ENCODE measurements around the gene KDM4C.
A peak's percentile ranks its signal among the peaks of the same experiment; 100 is the strongest.
"Not testable (repeated sequence)": the region's sequence is repeated elsewhere in the genome, so short reads cannot be mapped to it uniquely, and the experiment has no call there.

The KDM4C gene

DNA sequence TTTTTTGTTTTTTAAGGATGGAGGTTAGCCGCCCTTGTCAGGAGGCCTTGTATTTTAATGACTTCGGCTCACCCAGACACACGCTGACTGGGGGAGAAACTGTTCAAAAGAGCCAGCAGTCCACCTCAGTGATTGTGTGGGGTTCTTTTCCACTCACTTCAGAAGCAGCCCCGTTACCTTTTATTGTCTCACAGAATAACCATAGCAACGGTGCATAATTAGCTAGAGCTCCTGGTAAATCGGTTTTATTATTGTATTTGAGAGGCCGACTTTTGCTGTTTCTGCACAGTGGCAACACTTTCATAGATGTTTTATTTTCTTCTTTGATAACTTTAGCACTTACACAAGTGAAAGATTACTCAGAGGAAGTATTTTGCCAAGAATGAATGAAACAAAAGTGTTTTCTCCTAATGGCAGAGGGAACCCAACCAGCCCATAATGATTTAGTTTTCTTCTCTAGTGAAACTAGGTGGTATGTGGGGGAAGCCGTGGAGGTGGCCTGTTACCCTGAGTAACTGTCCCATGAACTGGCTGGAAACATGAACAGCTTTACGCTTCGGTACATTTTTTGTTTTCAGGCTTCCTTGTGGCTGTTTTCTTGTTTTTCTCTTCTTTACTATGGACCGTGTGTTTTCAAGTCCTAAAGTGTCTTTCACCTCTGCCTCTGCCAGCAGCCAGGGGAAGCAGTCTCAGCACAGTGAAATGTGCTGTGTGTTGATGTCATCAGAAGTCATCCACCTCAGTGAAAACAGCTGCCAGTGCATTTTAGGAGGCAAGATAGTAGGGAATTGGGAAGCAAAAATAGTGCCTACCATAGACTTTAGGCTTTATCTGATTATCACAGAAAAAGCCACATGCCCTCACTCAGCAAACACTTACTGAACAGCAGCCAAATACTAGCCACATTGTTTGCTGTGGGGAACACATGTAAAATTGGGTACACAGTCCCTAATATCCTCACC is 414.7 kb downstream of the KDM4C start:
- Mint-ChIP-seq H3K36me3 (ENCODE audit: low read depth) (peaks cover 35% of the 10 kb centered on the region), H3K27ac (no peak overlapping the region), H3K27me3 (no peaks in the 10 kb centered on the region), H3K4me1 (peaks cover 2% of the 10 kb centered on the region), H3K9me3 (no peaks in the 10 kb centered on the region), H3K4me3 (no peak overlapping the region)
- DNase-seq (no peak), ATAC-seq (no peak)

DNA sequence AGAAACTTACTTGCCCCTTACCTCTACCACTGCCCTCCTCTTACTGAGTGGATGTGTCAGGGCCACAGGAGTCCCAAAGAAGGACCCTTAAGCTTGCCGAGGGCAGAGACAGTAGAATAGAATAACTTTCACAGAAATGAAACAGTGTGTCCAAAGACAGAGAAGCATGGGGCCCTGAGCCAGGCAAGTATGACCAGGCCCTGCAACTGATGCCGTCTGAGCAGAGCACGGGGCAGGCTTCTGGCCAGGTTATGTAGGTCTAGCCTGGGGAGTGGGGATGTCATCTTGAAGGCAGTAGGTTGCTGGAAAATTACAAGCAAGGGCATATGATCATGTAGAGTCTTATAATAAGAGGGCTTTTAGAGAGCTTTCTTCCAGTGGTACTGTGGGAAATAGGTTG is 415.4 kb downstream of the KDM4C start:
- no peaks in the 10 kb centered on the region for H3K9me3 Mint-ChIP-seq
- peaks cover 2% of the 10 kb centered on the region for H3K4me1 Mint-ChIP-seq
- ATAC-seq (no peak), DNase-seq (no peak)
- H3K27me3 Mint-ChIP-seq = no peaks in the 10 kb centered on the region
- H3K27ac Mint-ChIP-seq = no peak overlapping the region
- peaks cover 39% of the 10 kb centered on the region for H3K36me3 Mint-ChIP-seq (ENCODE audit: low read depth)
- H3K4me3 Mint-ChIP-seq = no peak overlapping the region

- Mint-ChIP-seq H3K27ac (no peak overlapping the region), H3K4me1 (peaks cover 8% of the 10 kb centered on the region), H3K27me3 (no peaks in the 10 kb centered on the region), H3K4me3 (no peak overlapping the region), H3K9me3 (no peaks in the 10 kb centered on the region), H3K36me3 (ENCODE audit: low read depth) (peaks cover 40% of the 10 kb centered on the region)
- DNase-seq (no peak), ATAC-seq (no peak)
Measured at GRCh38 chr9:7174301-7174700, 416.5 kb downstream of the KDM4C start.

GRCh38 chr9:7174884-7175283 is 417.1 kb downstream of the KDM4C start:
- ATAC-seq = peak; percentile 48

DNA sequence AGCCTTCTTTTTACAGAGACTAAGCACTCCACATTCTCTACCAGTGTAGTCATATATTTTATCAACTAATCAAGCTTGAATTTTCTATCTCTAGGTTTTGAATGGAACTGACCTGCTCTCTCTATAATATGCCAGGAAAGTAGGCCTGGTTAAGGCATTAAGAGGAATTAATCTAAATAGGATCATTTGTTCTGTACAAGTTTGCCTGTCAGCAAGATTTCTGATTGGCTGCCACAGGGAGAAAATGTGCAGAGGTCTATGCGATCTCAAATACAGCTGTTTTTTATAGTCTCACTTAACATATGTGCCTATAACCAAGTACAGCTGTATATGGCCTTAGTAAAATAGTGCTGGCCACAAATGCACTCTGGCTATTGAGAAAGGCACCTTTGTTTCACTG is 418.8 kb downstream of the KDM4C start:
- Mint-ChIP-seq H3K4me3 (no peak overlapping the region), H3K27ac (no peak overlapping the region), H3K27me3 (no peaks in the 10 kb centered on the region), H3K9me3 (peaks cover 8% of the 10 kb centered on the region), H3K36me3 (ENCODE audit: low read depth) (peaks cover 40% of the 10 kb centered on the region), H3K4me1 (peaks cover 8% of the 10 kb centered on the region)
- no peak for DNase-seq
- no peak for ATAC-seq

More at GRCh38 chr9:7174884-7175283, 417.1 kb downstream of the KDM4C start:
- H3K9me3 Mint-ChIP-seq = peaks cover 2% of the 10 kb centered on the region
- H3K4me1 Mint-ChIP-seq = peaks cover 8% of the 10 kb centered on the region
- no peaks in the 10 kb centered on the region for H3K27me3 Mint-ChIP-seq
- no peak overlapping the region for H3K27ac Mint-ChIP-seq
- H3K36me3 Mint-ChIP-seq (ENCODE audit: low read depth) = peaks cover 40% of the 10 kb centered on the region
- DNase-seq = no peak
- no peak overlapping the region for H3K4me3 Mint-ChIP-seq

GRCh38 chr9:7177383-7177782 is 419.6 kb downstream of the KDM4C start:
- Mint-ChIP-seq H3K36me3 (ENCODE audit: low read depth) (peaks cover 43% of the 10 kb centered on the region), H3K27ac (no peak overlapping the region)
- DNase-seq = no peak

DNA sequence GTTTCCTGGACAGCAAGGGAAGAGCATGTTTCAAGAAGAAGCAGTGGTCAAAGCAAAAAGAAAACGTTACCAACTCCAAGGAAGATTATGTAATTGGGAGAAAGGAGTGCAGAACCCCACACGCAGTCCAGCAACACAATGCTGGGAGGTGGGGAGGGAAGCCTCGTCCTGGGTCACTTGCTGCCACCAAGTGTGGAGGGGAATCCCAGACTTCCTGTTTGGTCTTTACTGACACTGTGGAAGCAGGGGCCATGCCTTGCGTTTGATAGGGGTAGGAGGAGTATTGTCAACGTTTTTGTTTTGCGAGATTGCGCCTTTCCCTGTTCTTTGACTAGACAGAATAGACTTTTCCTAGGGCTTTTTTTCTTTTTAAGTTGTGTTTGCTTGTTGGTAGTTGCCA is 421.0 kb downstream of the KDM4C start:
- Mint-ChIP-seq H3K4me1 (peaks cover 8% of the 10 kb centered on the region), H3K27ac (peak overlapping the region; percentile 6), H3K36me3 (ENCODE audit: low read depth) (peaks cover 42% of the 10 kb centered on the region), H3K9me3 (peaks cover 12% of the 10 kb centered on the region), H3K27me3 (no peaks in the 10 kb centered on the region), H3K4me3 (no peak overlapping the region)
- ATAC-seq = peak; percentile 43
- no peak for DNase-seq

More at GRCh38 chr9:7177383-7177782, 419.6 kb downstream of the KDM4C start:
- Mint-ChIP-seq H3K4me1 (peaks cover 8% of the 10 kb centered on the region), H3K4me3 (no peak overlapping the region), H3K27me3 (no peaks in the 10 kb centered on the region), H3K9me3 (peaks cover 8% of the 10 kb centered on the region)
- ATAC-seq = no peak

- Mint-ChIP-seq H3K9me3 (peaks cover 12% of the 10 kb centered on the region), H3K27me3 (no peaks in the 10 kb centered on the region), H3K4me1 (peaks cover 5% of the 10 kb centered on the region), H3K4me3 (no peak overlapping the region), H3K36me3 (ENCODE audit: low read depth) (peaks cover 34% of the 10 kb centered on the region), H3K27ac (no peak overlapping the region)
- ATAC-seq (no peak), DNase-seq (no peak)
Measured at GRCh38 chr9:7180247-7180646, 422.5 kb downstream of the KDM4C start.

GRCh38 chr9:7183139-7183538 is 425.4 kb downstream of the KDM4C start:
- peaks cover 36% of the 10 kb centered on the region for H3K36me3 Mint-ChIP-seq (ENCODE audit: low read depth)
- not testable (repeated sequence) for H3K27me3 Mint-ChIP-seq, ATAC-seq

GRCh38 chr9:7185612-7186011 is 427.8 kb downstream of the KDM4C start:
- peaks cover 21% of the 10 kb centered on the region for H3K9me3 Mint-ChIP-seq
- H3K27ac Mint-ChIP-seq = no peak overlapping the region
- ATAC-seq = no peak
- H3K36me3 Mint-ChIP-seq (ENCODE audit: low read depth) = peaks cover 29% of the 10 kb centered on the region
- DNase-seq = no peak
- H3K4me1 Mint-ChIP-seq = no peaks in the 10 kb centered on the region
- H3K27me3 Mint-ChIP-seq = no peaks in the 10 kb centered on the region
- H3K4me3 Mint-ChIP-seq = no peak overlapping the region

More at GRCh38 chr9:7183139-7183538, 425.4 kb downstream of the KDM4C start:
- not testable (repeated sequence) for H3K27ac Mint-ChIP-seq, H3K4me3 Mint-ChIP-seq, H3K4me1 Mint-ChIP-seq, DNase-seq
- H3K9me3 Mint-ChIP-seq = peaks cover 16% of the 10 kb centered on the region

GRCh38 chr9:7186175-7186574 is 428.4 kb downstream of the KDM4C start:
- Mint-ChIP-seq H3K4me1 (no peaks in the 10 kb centered on the region), H3K9me3 (peaks cover 27% of the 10 kb centered on the region), H3K27me3 (no peaks in the 10 kb centered on the region), H3K27ac (no peak overlapping the region), H3K36me3 (ENCODE audit: low read depth) (peaks cover 31% of the 10 kb centered on the region), H3K4me3 (no peak overlapping the region)
- ATAC-seq = no peak
- no peak for DNase-seq

- ATAC-seq = no peak
- Mint-ChIP-seq H3K36me3 (ENCODE audit: low read depth) (peaks cover 12% of the 10 kb centered on the region), H3K4me3 (no peak overlapping the region), H3K4me1 (no peaks in the 10 kb centered on the region), H3K27ac (no peak overlapping the region), H3K27me3 (peaks cover 1% of the 10 kb centered on the region), H3K9me3 (peaks cover 33% of the 10 kb centered on the region)
- DNase-seq = no peak
Measured at GRCh38 chr9:7192266-7192665, 434.5 kb downstream of the KDM4C start.

- DNase-seq = no peak
- Mint-ChIP-seq H3K4me3 (no peak overlapping the region), H3K27ac (no peak overlapping the region), H3K4me1 (no peaks in the 10 kb centered on the region), H3K27me3 (peaks cover 1% of the 10 kb centered on the region), H3K9me3 (peaks cover 20% of the 10 kb centered on the region), H3K36me3 (ENCODE audit: low read depth) (peaks cover 4% of the 10 kb centered on the region)
- ATAC-seq = no peak
Measured at GRCh38 chr9:7195526-7195925, 437.8 kb downstream of the KDM4C start.

GRCh38 chr9:7196467-7196866 is 438.7 kb downstream of the KDM4C start:
- no peak for ATAC-seq
- H3K9me3 Mint-ChIP-seq = peaks cover 13% of the 10 kb centered on the region

GRCh38 chr9:7201196-7201595 is 443.4 kb downstream of the KDM4C start:
- no peaks in the 10 kb centered on the region for H3K36me3 Mint-ChIP-seq (ENCODE audit: low read depth)
- H3K27me3 Mint-ChIP-seq = no peaks in the 10 kb centered on the region
- H3K9me3 Mint-ChIP-seq = no peaks in the 10 kb centered on the region
- no peak for DNase-seq
- no peak overlapping the region for H3K4me3 Mint-ChIP-seq
- H3K27ac Mint-ChIP-seq = no peak overlapping the region
- no peaks in the 10 kb centered on the region for H3K4me1 Mint-ChIP-seq
- ATAC-seq = no peak

More at GRCh38 chr9:7196467-7196866, 438.7 kb downstream of the KDM4C start:
- Mint-ChIP-seq H3K27ac (no peak overlapping the region), H3K4me3 (no peak overlapping the region), H3K36me3 (ENCODE audit: low read depth) (no peaks in the 10 kb centered on the region), H3K27me3 (peaks cover 1% of the 10 kb centered on the region), H3K4me1 (no peaks in the 10 kb centered on the region)
- no peak for DNase-seq

Data from activated naive CD8-positive, alpha-beta T cell treated with anti-CD3 and anti-CD28 coated beads, Interleukin-2, amount 50 U/mL, for 24 hours (primary cell).